HepG2 (cell line): ENCODE results near the gene SYNE3. TPM values are rescaled to one million over a fixed set of nuclear protein-coding genes. Genes with fewer than 3 reads are reported as not detected.

ENCODE experiments used
- ATF4 ChIP-seq, 2 experiments: fragments of 450-650 bp in 1 of 2; sonication (generic) in 1 of 2; formaldehyde crosslinking; IDR thresholded peaks; 2 replicates each; pipeline versions ENCODE4 v1.5.0 to v1.8.0; 2020 to 2022; ENCODE audit warnings: mild to moderate bottlenecking in 1 of 2, missing genetic modification reagents in 1 of 2
- ATF7-NPFF ChIP-seq: sonication (generic); formaldehyde crosslinking; IDR thresholded peaks from 2 replicates; pipeline ENCODE4 v1.8.1; 2023; ENCODE audit warnings: mild to moderate bottlenecking, low read depth, missing genetic modification reagents, moderate library complexity
- DRAP1 ChIP-seq: IDR thresholded peaks from 2 replicates; pipeline ENCODE4 v1.6.1; 2016; ENCODE audit warnings: missing genetic modification reagents, missing compliant biosample characterization
- HDAC2 ChIP-seq: sonication (generic); formaldehyde crosslinking; IDR thresholded peaks from 2 replicates; pipeline ENCODE4 v1.4.0; 2020; ENCODE audit warnings: missing genetic modification reagents
- HMG20B ChIP-seq: conservative IDR thresholded peaks from 2 replicates; pipeline ENCODE4 v1.6.1; 2016; ENCODE audit warnings: missing genetic modification reagents, missing compliant biosample characterization
- HNF4G ChIP-seq, 2 experiments: sonication (generic) in 1 of 2; formaldehyde crosslinking in 1 of 2; IDR thresholded peaks; 2 replicates each; pipeline versions ENCODE4 v1.4.0 to v1.6.1; 2011 to 2020; ENCODE audit warnings: borderline replicate concordance in 2 of 2, low read depth in 2 of 2, mild to moderate bottlenecking in 2 of 2, low read length in 1 of 2, missing genetic modification reagents in 1 of 2, moderate library complexity in 1 of 2
- HNRNPUL1 ChIP-seq: fragments of 200-400 bp; formaldehyde crosslinking; IDR thresholded peaks from 2 replicates; pipeline ENCODE4 v1.6.1; 2017; ENCODE audit warnings: low read depth, mild to moderate bottlenecking, low read length, moderate library complexity
- KLF13 ChIP-seq: sonication (generic); formaldehyde crosslinking; IDR thresholded peaks from 2 replicates; pipeline ENCODE4 v1.4.0; 2020; ENCODE audit warnings: mild to moderate bottlenecking, missing genetic modification reagents
- MTA3 ChIP-seq: sonication (generic); formaldehyde crosslinking; IDR thresholded peaks from 2 replicates; pipeline ENCODE4 v1.4.0; 2020; ENCODE audit warnings: missing genetic modification reagents
- PLRG1 ChIP-seq: fragments of 450-650 bp; conservative IDR thresholded peaks from 2 replicates; pipeline ENCODE4 v1.6.1; 2016
- SMYD3 ChIP-seq: sonication (generic); formaldehyde crosslinking; IDR thresholded peaks from 2 replicates; pipeline ENCODE4 v1.8.1; 2023; ENCODE audit warnings: mild to moderate bottlenecking, missing genetic modification reagents
- TSC22D2 ChIP-seq: sonication (generic); formaldehyde crosslinking; IDR thresholded peaks from 2 replicates; pipeline ENCODE4 v1.5.1; 2020; ENCODE audit warnings: missing genetic modification reagents, mild to moderate bottlenecking, borderline replicate concordance
- ZNF274 ChIP-seq: sonication (generic); formaldehyde crosslinking; IDR thresholded peaks from 2 replicates; pipeline ENCODE4 v1.5.1; 2020; ENCODE audit warnings: mild to moderate bottlenecking, missing genetic modification reagents
- ZNF761 ChIP-seq: sonication (generic); formaldehyde crosslinking; conservative IDR thresholded peaks from 2 replicates; pipeline ENCODE4 v1.4.0; 2020; ENCODE audit warnings: mild to moderate bottlenecking, missing genetic modification reagents
- ZZZ3 ChIP-seq: sonication (generic); formaldehyde crosslinking; IDR thresholded peaks from 2 replicates; pipeline ENCODE4 v1.4.0; 2020; ENCODE audit warnings: missing genetic modification reagents, mild to moderate bottlenecking, borderline replicate concordance
- polyA plus RNA-seq, 8 experiments: library from polyadenylated mRNA; depleted of rRNA in 3 of 8; stranded (reverse) in 7 of 8; unstranded in 1 of 8; fragments of >200 nt; fragmentation: Illumina TruSeq in 4 of 8; extraction: Trizol in 4 of 8; gene quantifications; 2 replicates each; pipeline versions ENCODE4 v1.2.1 to v1.2.3, GENCODE V29; 2011 to 2016; ENCODE audit warnings: low read depth in 4 of 8, missing spikeins in 1 of 8, mixed read lengths in 1 of 8; ENCODE audit not compliant: insufficient read depth in 1 of 8
- total RNA-seq, 5 experiments: library from RNA; depleted of rRNA; stranded (reverse); fragments of >200 nt; fragmentation: Illumina TruSeq; extraction: Trizol; gene quantifications; 2 replicates each; pipeline ENCODE4 v1.2.3, GENCODE V29; 2016; ENCODE audit warnings: low read depth in 1 of 5
- TF ChIP-seq, protein P1 (sequence below): sonication (generic); formaldehyde crosslinking; IDR thresholded peaks from 2 replicates; pipeline ENCODE4 v1.5.0; 2020; ENCODE audit warnings: mild to moderate bottlenecking, missing genetic modification reagents
- TF ChIP-seq, protein P2 (sequence below), 2 experiments: sonication (generic) in 1 of 2; formaldehyde crosslinking in 1 of 2; IDR thresholded peaks; 2 replicates each; pipeline versions ENCODE4 v1.4.0 to v1.6.1; 2016 to 2020; ENCODE audit warnings: borderline replicate concordance in 1 of 2, low read depth in 1 of 2, mild to moderate bottlenecking in 1 of 2, missing genetic modification reagents in 1 of 2
- TF ChIP-seq, protein P3 (sequence below): sonication (generic); formaldehyde crosslinking; IDR thresholded peaks from 2 replicates; pipeline ENCODE4 v1.4.0; 2020; ENCODE audit warnings: missing genetic modification reagents

SYNE3 gene
- total and polyA plus RNA-seq, 2 of the 13 experiments (the other 11 are each of a cell fraction or from before 2014, with no cell fraction given): 7.8 to 8.0 TPM

GRCh38 chr14:95524706-95525512 is 8.5 kb upstream of the SYNE3 start (continued):
- TF ChIP-seq HNRNPUL1 (no peak), MTA3 (no peak), HNF4G (IDR thresholded peaks at IDR 0.05; ENCODE audit: borderline replicate concordance, low read depth, low read length) (peak; percentile 71; the same call in 1 of the 2 replicates), HNF4G (CRISPR knock-in tag; IDR thresholded peaks at IDR 0.05; ENCODE audit: borderline replicate concordance, low read depth) (peak; percentile 57; the same call in 1 of the 2 replicates), ZZZ3 (CRISPR knock-in tag) (no peak), DRAP1 (CRISPR knock-in tag) (peak; percentile 53; the same call in 1 of the 2 replicates), ATF4 (CRISPR knock-in tag; IDR thresholded peaks at IDR 0.05) (peak; percentile 94 to 100), SMYD3 (CRISPR knock-in tag) (peak; percentile 19; the same call in 1 of the 2 replicates), ZNF274 (CRISPR knock-in tag) (0 out of 2 replicates have a peak, but pooled peaks have one; percentile 43), PLRG1 (no peak), HMG20B (peak; percentile 85), ATF7-NPFF (no peak), TSC22D2 (peak; percentile 50; the same call in 1 of the 2 replicates), HDAC2 (CRISPR knock-in tag) (peak; percentile 99), KLF13 (CRISPR knock-in tag) (no peak), ZNF761 (peak; percentile 54; the same call in 1 of the 2 replicates)
- TF ChIP-seq, protein P1, sequence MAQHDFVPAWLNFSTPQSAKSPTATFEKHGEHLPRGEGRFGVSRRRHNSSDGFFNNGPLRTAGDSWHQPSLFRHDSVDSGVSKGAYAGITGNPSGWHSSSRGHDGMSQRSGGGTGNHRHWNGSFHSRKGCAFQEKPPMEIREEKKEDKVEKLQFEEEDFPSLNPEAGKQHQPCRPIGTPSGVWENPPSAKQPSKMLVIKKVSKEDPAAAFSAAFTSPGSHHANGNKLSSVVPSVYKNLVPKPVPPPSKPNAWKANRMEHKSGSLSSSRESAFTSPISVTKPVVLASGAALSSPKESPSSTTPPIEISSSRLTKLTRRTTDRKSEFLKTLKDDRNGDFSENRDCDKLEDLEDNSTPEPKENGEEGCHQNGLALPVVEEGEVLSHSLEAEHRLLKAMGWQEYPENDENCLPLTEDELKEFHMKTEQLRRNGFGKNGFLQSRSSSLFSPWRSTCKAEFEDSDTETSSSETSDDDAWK (CRISPR knock-in tag): no peak
- TF ChIP-seq, protein P2, sequence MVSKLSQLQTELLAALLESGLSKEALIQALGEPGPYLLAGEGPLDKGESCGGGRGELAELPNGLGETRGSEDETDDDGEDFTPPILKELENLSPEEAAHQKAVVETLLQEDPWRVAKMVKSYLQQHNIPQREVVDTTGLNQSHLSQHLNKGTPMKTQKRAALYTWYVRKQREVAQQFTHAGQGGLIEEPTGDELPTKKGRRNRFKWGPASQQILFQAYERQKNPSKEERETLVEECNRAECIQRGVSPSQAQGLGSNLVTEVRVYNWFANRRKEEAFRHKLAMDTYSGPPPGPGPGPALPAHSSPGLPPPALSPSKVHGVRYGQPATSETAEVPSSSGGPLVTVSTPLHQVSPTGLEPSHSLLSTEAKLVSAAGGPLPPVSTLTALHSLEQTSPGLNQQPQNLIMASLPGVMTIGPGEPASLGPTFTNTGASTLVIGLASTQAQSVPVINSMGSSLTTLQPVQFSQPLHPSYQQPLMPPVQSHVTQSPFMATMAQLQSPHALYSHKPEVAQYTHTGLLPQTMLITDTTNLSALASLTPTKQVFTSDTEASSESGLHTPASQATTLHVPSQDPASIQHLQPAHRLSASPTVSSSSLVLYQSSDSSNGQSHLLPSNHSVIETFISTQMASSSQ (IDR thresholded peaks at IDR 0.05; ENCODE audit: low read depth): peak; percentile 67; the same call in 1 of the 2 replicates
- TF ChIP-seq, protein P2 (CRISPR knock-in tag; IDR thresholded peaks at IDR 0.05; ENCODE audit: borderline replicate concordance): peak; percentile 64; the same call in 1 of the 2 replicates
- TF ChIP-seq, protein P3, sequence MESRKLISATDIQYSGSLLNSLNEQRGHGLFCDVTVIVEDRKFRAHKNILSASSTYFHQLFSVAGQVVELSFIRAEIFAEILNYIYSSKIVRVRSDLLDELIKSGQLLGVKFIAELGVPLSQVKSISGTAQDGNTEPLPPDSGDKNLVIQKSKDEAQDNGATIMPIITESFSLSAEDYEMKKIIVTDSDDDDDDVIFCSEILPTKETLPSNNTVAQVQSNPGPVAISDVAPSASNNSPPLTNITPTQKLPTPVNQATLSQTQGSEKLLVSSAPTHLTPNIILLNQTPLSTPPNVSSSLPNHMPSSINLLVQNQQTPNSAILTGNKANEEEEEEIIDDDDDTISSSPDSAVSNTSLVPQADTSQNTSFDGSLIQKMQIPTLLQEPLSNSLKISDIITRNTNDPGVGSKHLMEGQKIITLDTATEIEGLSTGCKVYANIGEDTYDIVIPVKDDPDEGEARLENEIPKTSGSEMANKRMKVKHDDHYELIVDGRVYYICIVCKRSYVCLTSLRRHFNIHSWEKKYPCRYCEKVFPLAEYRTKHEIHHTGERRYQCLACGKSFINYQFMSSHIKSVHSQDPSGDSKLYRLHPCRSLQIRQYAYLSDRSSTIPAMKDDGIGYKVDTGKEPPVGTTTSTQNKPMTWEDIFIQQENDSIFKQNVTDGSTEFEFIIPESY: peak; percentile 55
